Thyroid gland (tissue), 4 donors: ENCODE data around the gene S100A9.

Experiments
- POLR2A ChIP-seq, 2 donors: fragments of 450-650 bp; IDR thresholded peaks; one replicate each; pipeline ENCODE4 v1.6.1; 2017; ENCODE audit warnings: antibody characterized with exemption in 2 of 2, mild to moderate bottlenecking in 2 of 2, moderate library complexity in 1 of 2
- TF ChIP-seq, protein P1 (sequence below), 6 experiments: fragments of 200-600 bp in 3 of 6; fragments of 450-650 bp in 3 of 6; sonication (generic) in 3 of 6; IDR thresholded peaks; one replicate each; pipeline ENCODE4 v1.5.1; 2016 to 2019; ENCODE audit warnings: antibody characterized with exemption in 6 of 6, mild to moderate bottlenecking in 2 of 6, inconsistent platforms in 1 of 6, moderate library complexity in 1 of 6

- TF ChIP-seq POLR2A (IDR thresholded peaks at IDR 0.05), result no peak
- TF ChIP-seq, protein P1, sequence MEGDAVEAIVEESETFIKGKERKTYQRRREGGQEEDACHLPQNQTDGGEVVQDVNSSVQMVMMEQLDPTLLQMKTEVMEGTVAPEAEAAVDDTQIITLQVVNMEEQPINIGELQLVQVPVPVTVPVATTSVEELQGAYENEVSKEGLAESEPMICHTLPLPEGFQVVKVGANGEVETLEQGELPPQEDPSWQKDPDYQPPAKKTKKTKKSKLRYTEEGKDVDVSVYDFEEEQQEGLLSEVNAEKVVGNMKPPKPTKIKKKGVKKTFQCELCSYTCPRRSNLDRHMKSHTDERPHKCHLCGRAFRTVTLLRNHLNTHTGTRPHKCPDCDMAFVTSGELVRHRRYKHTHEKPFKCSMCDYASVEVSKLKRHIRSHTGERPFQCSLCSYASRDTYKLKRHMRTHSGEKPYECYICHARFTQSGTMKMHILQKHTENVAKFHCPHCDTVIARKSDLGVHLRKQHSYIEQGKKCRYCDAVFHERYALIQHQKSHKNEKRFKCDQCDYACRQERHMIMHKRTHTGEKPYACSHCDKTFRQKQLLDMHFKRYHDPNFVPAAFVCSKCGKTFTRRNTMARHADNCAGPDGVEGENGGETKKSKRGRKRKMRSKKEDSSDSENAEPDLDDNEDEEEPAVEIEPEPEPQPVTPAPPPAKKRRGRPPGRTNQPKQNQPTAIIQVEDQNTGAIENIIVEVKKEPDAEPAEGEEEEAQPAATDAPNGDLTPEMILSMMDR (IDR thresholded peaks at IDR 0.05), result no peak
Observed at GRCh38 chr1:153336650-153337049, 21.0 kb upstream of the S100A9 start.
